Activated B cell treated with CpG ODN at 0.5 μM for 24 hours (primary cell): Measurements from ENCODE around the gene NOXRED1. TPM values are rescaled to one million over a fixed set of nuclear protein-coding genes. Genes with fewer than 3 reads are reported as not detected.
"Not testable (repeated sequence)": the region's sequence is repeated elsewhere in the genome, so short reads cannot be mapped to it uniquely, and the experiment has no call there.

Experiments
- ATAC-seq: fragments of 200-7000 bp; cut with Tn5 transposase; one replicate; pipeline ENCODE4 v1.10.0; 2021; ENCODE audit warnings: low read depth, mild to moderate bottlenecking, moderate library complexity
- CTCF ChIA-PET: fragments of 350-600 bp; sonication (Branson Sonifier 250); formaldehyde crosslinking; loops from one replicate; lab custom pipeline; 2021; ENCODE audit warnings: antibody characterized with exemption; lab: Charles Lee
- POLR2A ChIA-PET: fragments of 350-600 bp; sonication (Branson Sonifier 250); formaldehyde crosslinking; loops from one replicate; lab custom pipeline; 2021; ENCODE audit warnings: antibody characterized with exemption; lab: Charles Lee
- DNase-seq: peaks from one replicate; pipeline ENCODE4 v3.0.0; 2022
- H3K27ac Mint-ChIP-seq: one replicate; pipeline ENCODE4 v1.8.0; 2020; ENCODE audit warnings: mixed read lengths
- H3K27me3 Mint-ChIP-seq: one replicate; pipeline ENCODE4 v1.8.0; 2021; ENCODE audit warnings: mixed read lengths
- H3K36me3 Mint-ChIP-seq: one replicate; pipeline ENCODE4 v1.8.0; 2021; ENCODE audit warnings: low read depth, mixed read lengths
- H3K4me1 Mint-ChIP-seq: one replicate; pipeline ENCODE4 v1.8.0; 2021; ENCODE audit warnings: mixed read lengths
- H3K4me3 Mint-ChIP-seq: one replicate; pipeline ENCODE4 v1.8.0; 2020; ENCODE audit warnings: mild to moderate bottlenecking, mixed read lengths
- H3K9me3 Mint-ChIP-seq: one replicate; pipeline ENCODE4 v1.8.0; 2020; ENCODE audit warnings: mixed read lengths
- intact Hi-C: fragments of 100-400 bp; cut with micrococcal nuclease; formaldehyde crosslinking; loops from one replicate; pipeline ENCODE4 v1.15.1; 2024
- total RNA-seq: library from RNA; stranded (reverse); gene quantifications from 2 replicates; pipeline ENCODE4 v1.2.3, GENCODE V29; 2022
- TF ChIP-seq, protein P1 (sequence below): fragments of 200-600 bp; IDR thresholded peaks from one replicate; pipeline ENCODE4 v1.8.0; 2022; ENCODE audit warnings: antibody characterized with exemption, mild to moderate bottlenecking

NOXRED1 gene
- total RNA-seq, 1 donor from 2014 or later = 1.0 TPM

DNA sequence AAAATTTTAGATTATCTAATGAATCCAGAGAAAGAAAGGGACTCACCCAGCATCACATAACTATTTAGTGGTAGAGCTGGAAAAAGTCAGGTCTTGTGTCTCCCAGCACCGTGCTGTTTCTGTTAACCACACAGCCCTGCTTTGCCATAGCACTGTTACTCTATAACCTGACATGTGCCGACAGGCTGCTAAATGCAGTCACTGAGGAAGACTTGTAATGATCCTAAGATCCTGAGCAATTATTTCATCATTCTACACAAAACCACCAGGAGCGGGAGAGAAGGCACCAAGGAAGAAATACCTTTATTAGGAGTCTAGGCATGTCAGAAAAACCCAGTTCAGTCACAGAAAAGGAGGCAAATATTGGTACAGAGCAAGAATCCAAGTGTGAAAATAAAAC, 3.1 kb upstream of the NOXRED1 start:
- H3K27ac Mint-ChIP-seq = no peak overlapping the region
- TF ChIP-seq, protein P1, sequence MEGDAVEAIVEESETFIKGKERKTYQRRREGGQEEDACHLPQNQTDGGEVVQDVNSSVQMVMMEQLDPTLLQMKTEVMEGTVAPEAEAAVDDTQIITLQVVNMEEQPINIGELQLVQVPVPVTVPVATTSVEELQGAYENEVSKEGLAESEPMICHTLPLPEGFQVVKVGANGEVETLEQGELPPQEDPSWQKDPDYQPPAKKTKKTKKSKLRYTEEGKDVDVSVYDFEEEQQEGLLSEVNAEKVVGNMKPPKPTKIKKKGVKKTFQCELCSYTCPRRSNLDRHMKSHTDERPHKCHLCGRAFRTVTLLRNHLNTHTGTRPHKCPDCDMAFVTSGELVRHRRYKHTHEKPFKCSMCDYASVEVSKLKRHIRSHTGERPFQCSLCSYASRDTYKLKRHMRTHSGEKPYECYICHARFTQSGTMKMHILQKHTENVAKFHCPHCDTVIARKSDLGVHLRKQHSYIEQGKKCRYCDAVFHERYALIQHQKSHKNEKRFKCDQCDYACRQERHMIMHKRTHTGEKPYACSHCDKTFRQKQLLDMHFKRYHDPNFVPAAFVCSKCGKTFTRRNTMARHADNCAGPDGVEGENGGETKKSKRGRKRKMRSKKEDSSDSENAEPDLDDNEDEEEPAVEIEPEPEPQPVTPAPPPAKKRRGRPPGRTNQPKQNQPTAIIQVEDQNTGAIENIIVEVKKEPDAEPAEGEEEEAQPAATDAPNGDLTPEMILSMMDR = no peak
- ChIA-PET CTCF (no interaction called here), POLR2A (no interaction called here)
- no peaks in the 10 kb centered on the region for H3K9me3 Mint-ChIP-seq
- ATAC-seq = no peak
- H3K4me1 Mint-ChIP-seq = no peaks in the 10 kb centered on the region
- peaks cover 90% of the 10 kb centered on the region for H3K36me3 Mint-ChIP-seq
- no peak for DNase-seq
- H3K4me3 Mint-ChIP-seq = no peak overlapping the region
- intact Hi-C loops = no loop called here
- no peaks in the 10 kb centered on the region for H3K27me3 Mint-ChIP-seq

DNA sequence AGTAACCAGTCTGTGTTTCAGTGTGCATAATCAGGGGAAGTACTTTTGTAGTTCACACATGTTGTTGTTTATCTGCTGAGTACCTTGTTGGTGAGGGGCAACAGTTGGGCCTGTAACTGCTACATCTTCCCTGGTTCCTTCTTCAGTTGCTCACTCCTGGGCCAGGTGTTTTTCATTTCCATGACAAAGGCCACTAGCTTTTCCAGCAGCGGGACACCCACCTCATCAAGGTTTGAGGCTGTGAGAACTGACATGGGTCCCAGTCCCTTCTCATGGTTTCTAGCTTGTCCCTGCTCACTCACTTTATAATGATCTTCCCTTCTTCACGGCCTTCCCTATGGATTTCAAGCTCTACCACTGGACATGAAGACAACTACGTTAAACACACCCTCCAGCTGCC, 1.5 kb upstream of the NOXRED1 start:
- Mint-ChIP-seq H3K27ac (no peak overlapping the region), H3K36me3 (peaks cover 86% of the 10 kb centered on the region), H3K9me3 (peaks cover 3% of the 10 kb centered on the region), H3K4me1 (no peaks in the 10 kb centered on the region), H3K27me3 (no peaks in the 10 kb centered on the region), H3K4me3 (no peak overlapping the region)
- CTCF ChIA-PET = no interaction called here
- DNase-seq (no peak), ATAC-seq (no peak)
- TF ChIP-seq, protein P1 = no peak
- intact Hi-C loops = no loop called here
- POLR2A ChIA-PET = no interaction called here

DNA sequence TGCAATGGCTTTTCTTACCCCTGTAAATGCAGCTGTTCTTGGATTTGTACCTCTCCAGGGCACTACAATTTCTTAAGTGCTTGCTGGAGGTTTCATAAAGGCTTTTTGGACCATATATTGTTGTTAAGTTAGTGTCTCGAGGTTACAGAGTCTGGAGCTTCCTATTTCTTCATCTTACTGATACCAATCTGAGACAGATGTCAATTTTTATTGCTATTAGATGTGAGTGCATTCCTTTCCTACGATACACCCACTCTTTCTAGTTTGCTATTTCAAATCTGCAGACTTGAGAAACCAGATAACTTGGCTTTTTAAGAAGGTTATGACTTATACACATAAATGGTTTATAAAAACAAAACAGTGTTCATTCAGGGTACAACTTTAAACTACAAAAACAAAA, 2.1 kb downstream of the NOXRED1 start:
- CTCF ChIA-PET = interaction anchor here (0.9 kb wide), 1 partner anchor 105 kb away, joined by 4 read pairs; no protein-coding TSS in a partner anchor
- no peak overlapping the region for H3K27ac Mint-ChIP-seq
- TF ChIP-seq, protein P1 = no peak
- POLR2A ChIA-PET = no interaction called here
- peaks cover 15% of the 10 kb centered on the region for H3K9me3 Mint-ChIP-seq
- H3K36me3 Mint-ChIP-seq = peaks cover 53% of the 10 kb centered on the region
- H3K27me3 Mint-ChIP-seq = no peaks in the 10 kb centered on the region
- ATAC-seq (no peak), DNase-seq (no peak)
- no peaks in the 10 kb centered on the region for H3K4me1 Mint-ChIP-seq
- intact Hi-C loops = no loop called here
- H3K4me3 Mint-ChIP-seq = no peak overlapping the region

DNA sequence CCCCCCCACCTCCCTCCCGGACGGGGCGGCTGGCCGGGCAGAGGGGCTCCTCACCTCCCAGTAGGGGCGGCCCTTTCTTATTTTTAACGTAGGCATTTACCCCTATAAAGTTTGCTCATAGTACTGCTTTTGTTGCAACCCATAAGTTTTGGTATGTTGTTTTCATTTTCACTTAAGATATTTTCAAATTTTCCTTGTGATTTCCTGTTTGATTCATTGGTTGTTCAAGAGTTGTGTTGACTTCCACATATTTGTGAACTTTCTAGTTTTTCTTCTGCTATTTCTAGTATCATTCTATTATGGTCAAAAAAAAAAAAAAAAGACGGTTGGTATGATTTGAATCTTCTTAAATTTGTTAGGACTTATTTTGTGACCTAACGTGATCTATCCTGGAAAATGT, 6.5 kb downstream of the NOXRED1 start:
- no peak overlapping the region for H3K27ac Mint-ChIP-seq
- intact Hi-C loops = no loop called here
- H3K4me3 Mint-ChIP-seq = no peak overlapping the region
- H3K36me3 Mint-ChIP-seq = peaks cover 14% of the 10 kb centered on the region
- ChIA-PET POLR2A (no interaction called here), CTCF (no interaction called here)
- no peaks in the 10 kb centered on the region for H3K27me3 Mint-ChIP-seq
- peaks cover 15% of the 10 kb centered on the region for H3K9me3 Mint-ChIP-seq
- H3K4me1 Mint-ChIP-seq = no peaks in the 10 kb centered on the region
- TF ChIP-seq, protein P1 = no peak
- DNase-seq = no peak
- no peak for ATAC-seq

DNA sequence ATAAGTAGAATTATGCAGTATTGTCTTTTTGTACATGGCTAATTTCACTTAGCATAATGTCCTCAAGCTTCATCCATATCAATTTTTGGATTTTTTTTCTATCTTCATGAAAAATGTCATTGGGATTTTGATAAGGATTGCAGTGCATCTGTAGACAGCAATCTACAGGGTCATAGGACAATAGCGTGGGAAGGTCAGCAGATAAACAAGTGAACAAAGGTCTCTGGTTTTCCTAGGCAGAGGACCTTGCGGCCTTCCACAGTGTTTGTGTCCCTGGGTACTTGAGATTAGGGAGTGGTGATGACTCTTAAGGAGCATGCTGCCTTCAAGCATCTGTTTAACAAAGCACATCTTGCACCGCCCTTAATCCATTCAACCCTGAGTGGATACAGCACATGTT, 7.2 kb downstream of the NOXRED1 start:
- H3K27ac Mint-ChIP-seq, H3K4me3 Mint-ChIP-seq, DNase-seq, ATAC-seq, POLR2A ChIA-PET, intact Hi-C loops, H3K27me3 Mint-ChIP-seq, H3K4me1 Mint-ChIP-seq, CTCF ChIA-PET, H3K36me3 Mint-ChIP-seq: not testable (repeated sequence)
- H3K9me3 Mint-ChIP-seq = peaks cover 15% of the 10 kb centered on the region

DNA sequence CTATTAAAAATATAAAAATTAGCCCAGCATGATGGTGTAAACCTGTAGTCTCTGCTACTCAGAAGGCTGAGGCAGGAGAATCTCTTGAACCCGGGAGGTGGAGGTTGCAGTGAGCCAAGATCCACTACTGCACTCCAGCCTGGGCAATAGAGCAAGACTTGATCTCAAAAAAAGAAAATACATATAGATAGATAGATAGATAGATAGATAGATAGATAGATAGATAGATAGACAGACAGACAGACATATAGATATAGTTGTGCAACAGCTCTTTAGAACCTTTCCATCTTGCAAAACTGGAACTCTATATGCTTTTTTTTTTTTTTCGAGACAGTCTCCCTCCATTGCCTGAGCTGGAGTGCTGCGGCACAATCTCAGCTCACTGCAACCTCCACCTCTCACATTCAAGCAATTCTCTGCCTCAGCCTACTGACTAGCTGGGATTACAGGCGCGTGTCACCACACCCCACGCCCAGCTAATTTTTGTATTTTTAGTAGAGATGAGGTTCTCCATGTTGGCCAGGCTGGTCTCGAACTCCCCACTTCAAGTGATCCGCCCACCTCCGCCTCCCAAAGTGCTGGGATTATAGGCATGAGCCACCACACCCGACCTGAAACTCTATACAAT, 7.8 kb downstream of the NOXRED1 start:
- POLR2A ChIA-PET = not testable (repeated sequence)

More for the DNA sequence above, 7.8 kb downstream of the NOXRED1 start:
- CTCF ChIA-PET, H3K4me3 Mint-ChIP-seq, ATAC-seq, H3K36me3 Mint-ChIP-seq, DNase-seq, intact Hi-C loops, H3K27me3 Mint-ChIP-seq, H3K27ac Mint-ChIP-seq, H3K4me1 Mint-ChIP-seq: not testable (repeated sequence)
- peaks cover 15% of the 10 kb centered on the region for H3K9me3 Mint-ChIP-seq
